ENCODE data around the gene DNMT3A. TPM values are rescaled to one million over a fixed set of nuclear protein-coding genes. Genes with fewer than 3 reads are reported as not detected.

Gene DNMT3A
- total RNA-seq, 2 experiments from 2014 or later, result 59.9 to 70.1 TPM

- peak; percentile 5 for ATAC-seq
- H3K4me3 Mint-ChIP-seq, result peak overlapping the region; percentile 76
- peak overlapping the region; percentile 92 for H3K27ac Mint-ChIP-seq
- peak; percentile 52 for DNase-seq
- H3K4me1 Mint-ChIP-seq, result peaks cover 71% of the 10 kb centered on the region
- H3K27me3 Mint-ChIP-seq, result no peaks in the 10 kb centered on the region
- H3K36me3 Mint-ChIP-seq, result peaks cover 14% of the 10 kb centered on the region
- no peaks in the 10 kb centered on the region for H3K9me3 Mint-ChIP-seq (ENCODE audit: low read depth)
- CTCF ChIA-PET, result interaction anchor here (1.0 to 6.9 kb wide), 9 partner anchors 11 to 254 kb away, joined by 3 to 38 read pairs (median 6); no protein-coding TSS in a partner anchor
These were observed 28.6 kb downstream of the DNMT3A start for GRCh38 chr2:25312958-25313710.

GRCh38 chr2:25311865-25312575 lies 29.7 kb downstream of the DNMT3A start:
- DNase-seq (no peak), ATAC-seq (no peak)
- Mint-ChIP-seq H3K4me1 (peaks cover 74% of the 10 kb centered on the region), H3K27ac (no peak overlapping the region), H3K36me3 (peaks cover 19% of the 10 kb centered on the region), H3K4me3 (no peak overlapping the region), H3K27me3 (no peaks in the 10 kb centered on the region), H3K9me3 (ENCODE audit: low read depth) (no peaks in the 10 kb centered on the region)
- CTCF ChIA-PET, result interaction anchor here (1.5 to 6.9 kb wide), 7 partner anchors 9 to 255 kb away, joined by 3 to 38 read pairs (median 6); no protein-coding TSS in a partner anchor

GRCh38 chr2:25310965-25311864 lies 30.5 kb downstream of the DNMT3A start:
- peaks cover 25% of the 10 kb centered on the region for H3K36me3 Mint-ChIP-seq
- no peaks in the 10 kb centered on the region for H3K27me3 Mint-ChIP-seq
- peaks cover 74% of the 10 kb centered on the region for H3K4me1 Mint-ChIP-seq
- no peaks in the 10 kb centered on the region for H3K9me3 Mint-ChIP-seq (ENCODE audit: low read depth)
- H3K4me3 Mint-ChIP-seq, result no peak overlapping the region
- CTCF ChIA-PET, result interaction anchor here (0.6 to 6.9 kb wide), 3 partner anchors 14 to 34 kb away, joined by 3 to 38 read pairs (median 5); no protein-coding TSS in a partner anchor
- no peak overlapping the region for H3K27ac Mint-ChIP-seq
- DNase-seq (no peak), ATAC-seq (no peak)

- Mint-ChIP-seq H3K27ac (no peak overlapping the region), H3K9me3 (ENCODE audit: low read depth) (no peaks in the 10 kb centered on the region), H3K27me3 (no peaks in the 10 kb centered on the region), H3K36me3 (peaks cover 29% of the 10 kb centered on the region), H3K4me1 (peaks cover 69% of the 10 kb centered on the region), H3K4me3 (no peak overlapping the region)
- CTCF ChIA-PET, result interaction anchor here (0.6 to 3.5 kb wide), 6 partner anchors 14 to 249 kb away, joined by 3 to 15 read pairs (median 4); partner anchors contain the start of gene DNMT3A
- DNase-seq (no peak), ATAC-seq (no peak)
These were observed 31.1 kb downstream of the DNMT3A start for GRCh38 chr2:25310709-25310964.

- no peaks in the 10 kb centered on the region for H3K27me3 Mint-ChIP-seq
- H3K36me3 Mint-ChIP-seq, result peaks cover 31% of the 10 kb centered on the region
- H3K4me3 Mint-ChIP-seq, result no peak overlapping the region
- ATAC-seq (peak; percentile 38), DNase-seq (peak; percentile 77)
- no peak overlapping the region for H3K27ac Mint-ChIP-seq
- no peaks in the 10 kb centered on the region for H3K9me3 Mint-ChIP-seq (ENCODE audit: low read depth)
- peaks cover 68% of the 10 kb centered on the region for H3K4me1 Mint-ChIP-seq
- CTCF ChIA-PET, result interaction anchor here (0.6 to 3.5 kb wide), 19 partner anchors 12 to 278 kb away, joined by 3 to 15 read pairs (median 4); partner anchors contain the start of gene DNMT3A
These were observed 32.3 kb downstream of the DNMT3A start for GRCh38 chr2:25309402-25309801.

- H3K27me3 Mint-ChIP-seq, result no peaks in the 10 kb centered on the region
- no peak overlapping the region for H3K27ac Mint-ChIP-seq
- H3K36me3 Mint-ChIP-seq, result peaks cover 35% of the 10 kb centered on the region
- CTCF ChIA-PET, result interaction anchor here (0.7 to 3.5 kb wide), 14 partner anchors 11 to 279 kb away, joined by 3 to 15 read pairs (median 6); partner anchors contain the start of gene DNMT3A
- ATAC-seq (no peak), DNase-seq (no peak)
- no peaks in the 10 kb centered on the region for H3K9me3 Mint-ChIP-seq (ENCODE audit: low read depth)
- peaks cover 67% of the 10 kb centered on the region for H3K4me1 Mint-ChIP-seq
- no peak overlapping the region for H3K4me3 Mint-ChIP-seq
These were observed 33.1 kb downstream of the DNMT3A start for GRCh38 chr2:25308599-25308998.

GRCh38 chr2:25307949-25308557 lies 33.7 kb downstream of the DNMT3A start:
- no peak overlapping the region for H3K4me3 Mint-ChIP-seq
- peaks cover 66% of the 10 kb centered on the region for H3K4me1 Mint-ChIP-seq
- CTCF ChIA-PET, result interaction anchor here (0.7 to 3.5 kb wide), 9 partner anchors 13 to 279 kb away, joined by 3 to 15 read pairs (median 8); partner anchors contain the start of gene DNMT3A

GRCh38 chr2:25306777-25307368 lies 34.9 kb downstream of the DNMT3A start:
- Mint-ChIP-seq H3K4me1 (peaks cover 67% of the 10 kb centered on the region), H3K4me3 (no peak overlapping the region), H3K27ac (no peak overlapping the region), H3K9me3 (ENCODE audit: low read depth) (no peaks in the 10 kb centered on the region), H3K27me3 (no peaks in the 10 kb centered on the region), H3K36me3 (peaks cover 44% of the 10 kb centered on the region)
- CTCF ChIA-PET, result interaction anchor here (0.9 to 3.5 kb wide), 4 partner anchors 8 to 56 kb away, joined by 3 to 15 read pairs (median 4); no protein-coding TSS in a partner anchor
- DNase-seq, result no peak
- ATAC-seq, result no peak

More at GRCh38 chr2:25307949-25308557, 33.7 kb downstream of the DNMT3A start:
- Mint-ChIP-seq H3K27ac (no peak overlapping the region), H3K27me3 (no peaks in the 10 kb centered on the region), H3K36me3 (peaks cover 37% of the 10 kb centered on the region), H3K9me3 (ENCODE audit: low read depth) (no peaks in the 10 kb centered on the region)
- ATAC-seq (no peak), DNase-seq (no peak)

- H3K4me3 Mint-ChIP-seq, result no peak overlapping the region
- DNase-seq, result no peak
- peaks cover 44% of the 10 kb centered on the region for H3K36me3 Mint-ChIP-seq
- H3K27me3 Mint-ChIP-seq, result no peaks in the 10 kb centered on the region
- CTCF ChIA-PET, result interaction anchor here (0.9 to 2.0 kb wide), 3 partner anchors 9 to 57 kb away, joined by 3 to 4 read pairs (median 3); no protein-coding TSS in a partner anchor
- no peak overlapping the region for H3K27ac Mint-ChIP-seq
- peaks cover 69% of the 10 kb centered on the region for H3K4me1 Mint-ChIP-seq
- no peak for ATAC-seq
- H3K9me3 Mint-ChIP-seq (ENCODE audit: low read depth), result no peaks in the 10 kb centered on the region
These were observed 36.0 kb downstream of the DNMT3A start for GRCh38 chr2:25305775-25306174.

GRCh38 chr2:25304826-25305596 lies 36.7 kb downstream of the DNMT3A start:
- no peaks in the 10 kb centered on the region for H3K9me3 Mint-ChIP-seq (ENCODE audit: low read depth)
- no peak for ATAC-seq
- H3K4me3 Mint-ChIP-seq, result no peak overlapping the region
- H3K4me1 Mint-ChIP-seq, result peaks cover 66% of the 10 kb centered on the region
- H3K27me3 Mint-ChIP-seq, result no peaks in the 10 kb centered on the region
- no peak for DNase-seq
- no peak overlapping the region for H3K27ac Mint-ChIP-seq
- H3K36me3 Mint-ChIP-seq, result peaks cover 47% of the 10 kb centered on the region
- CTCF ChIA-PET, result interaction anchor here (1.1 to 4.7 kb wide), 3 partner anchors 10 to 57 kb away, joined by 3 to 29 read pairs (median 4); no protein-coding TSS in a partner anchor

- CTCF ChIA-PET, result interaction anchor here (1.1 to 4.7 kb wide), 3 partner anchors 10 to 58 kb away, joined by 3 to 29 read pairs (median 4); no protein-coding TSS in a partner anchor
These were observed 37.4 kb downstream of the DNMT3A start for GRCh38 chr2:25304321-25304720.

More at GRCh38 chr2:25304321-25304720, 37.4 kb downstream of the DNMT3A start:
- DNase-seq, result no peak
- H3K9me3 Mint-ChIP-seq (ENCODE audit: low read depth), result no peaks in the 10 kb centered on the region
- peaks cover 63% of the 10 kb centered on the region for H3K4me1 Mint-ChIP-seq
- no peak overlapping the region for H3K27ac Mint-ChIP-seq
- no peaks in the 10 kb centered on the region for H3K27me3 Mint-ChIP-seq
- no peak overlapping the region for H3K4me3 Mint-ChIP-seq
- peaks cover 50% of the 10 kb centered on the region for H3K36me3 Mint-ChIP-seq
- ATAC-seq, result no peak
